AG04450 (cell line): ENCODE data around the gene RFT1. TPM values are rescaled to one million over a fixed set of nuclear protein-coding genes. Genes with fewer than 3 reads are reported as not detected.

Experiments used
- CTCF ChIA-PET: fragments of 300-600, 350-600 bp; formaldehyde crosslinking; extraction: SDS; loops from one replicate; lab custom pipeline; 2022; ENCODE audit warnings: antibody characterized with exemption, inconsistent platforms; lab: Charles Lee
- POLR2A ChIA-PET: fragments of 350-600 bp; formaldehyde crosslinking; extraction: SDS; loops from one replicate; lab custom pipeline; 2021; ENCODE audit warnings: antibody characterized with exemption, inconsistent platforms; lab: Yijun Ruan, JAX
- DNase-seq: peaks from one replicate; pipeline ENCODE4 v3.0.0-alpha.2; 2011; ENCODE audit warnings: low read depth, low spot score
- H3K27ac ChIP-seq: one replicate; pipeline ENCODE4 v1.5.1; 2012; ENCODE audit warnings: low read depth, low read length, control low read depth
- H3K27me3 ChIP-seq: one replicate; pipeline ENCODE4 v1.6.0; 2012; ENCODE audit warnings: low read length; ENCODE audit not compliant: control insufficient read depth, insufficient read depth
- H3K4me3 ChIP-seq: 2 replicates; pipeline ENCODE4 v1.5.1; 2011; ENCODE audit warnings: mild to moderate bottlenecking, low read depth, low read length, control low read depth
- H3K9me3 ChIP-seq: 2 replicates; pipeline ENCODE4 v1.5.1; 2012; ENCODE audit warnings: low read length; ENCODE audit not compliant: control insufficient read depth, insufficient read depth
- CTCF ChIP-seq: IDR thresholded peaks from 2 replicates; pipeline ENCODE4 v1.5.1; 2011; ENCODE audit warnings: low read depth, low read length, control low read depth, inconsistent platforms
- polyA plus RNA-seq: library from polyadenylated mRNA; depleted of rRNA; stranded (reverse); fragments of >200 nt; gene quantifications from 2 replicates; pipeline ENCODE4 v1.2.3, GENCODE V29; 2011

Gene RFT1
- polyA plus RNA-seq, 1 experiment = 26.4 TPM

- Histone ChIP-seq H3K27me3 (no peaks in the 10 kb centered on the region), H3K27ac (no peak overlapping the region), H3K4me3 (no peak overlapping the region), H3K9me3 (no peaks in the 10 kb centered on the region)
- DNase-seq = no peak
- CTCF ChIA-PET = interaction anchor here (1.2 to 1.9 kb wide), 4 partner anchors 8 to 91 kb away, joined by 3 to 10 read pairs (median 6); no protein-coding TSS in a partner anchor
- TF ChIP-seq CTCF = no peak
- POLR2A ChIA-PET = interaction anchor here (0.6 kb wide), 1 partner anchor 367 kb away, joined by 3 read pairs; no protein-coding TSS in a partner anchor
Observed at GRCh38 chr3:53104762-53105161, 25.5 kb downstream of the RFT1 start.

DNA sequence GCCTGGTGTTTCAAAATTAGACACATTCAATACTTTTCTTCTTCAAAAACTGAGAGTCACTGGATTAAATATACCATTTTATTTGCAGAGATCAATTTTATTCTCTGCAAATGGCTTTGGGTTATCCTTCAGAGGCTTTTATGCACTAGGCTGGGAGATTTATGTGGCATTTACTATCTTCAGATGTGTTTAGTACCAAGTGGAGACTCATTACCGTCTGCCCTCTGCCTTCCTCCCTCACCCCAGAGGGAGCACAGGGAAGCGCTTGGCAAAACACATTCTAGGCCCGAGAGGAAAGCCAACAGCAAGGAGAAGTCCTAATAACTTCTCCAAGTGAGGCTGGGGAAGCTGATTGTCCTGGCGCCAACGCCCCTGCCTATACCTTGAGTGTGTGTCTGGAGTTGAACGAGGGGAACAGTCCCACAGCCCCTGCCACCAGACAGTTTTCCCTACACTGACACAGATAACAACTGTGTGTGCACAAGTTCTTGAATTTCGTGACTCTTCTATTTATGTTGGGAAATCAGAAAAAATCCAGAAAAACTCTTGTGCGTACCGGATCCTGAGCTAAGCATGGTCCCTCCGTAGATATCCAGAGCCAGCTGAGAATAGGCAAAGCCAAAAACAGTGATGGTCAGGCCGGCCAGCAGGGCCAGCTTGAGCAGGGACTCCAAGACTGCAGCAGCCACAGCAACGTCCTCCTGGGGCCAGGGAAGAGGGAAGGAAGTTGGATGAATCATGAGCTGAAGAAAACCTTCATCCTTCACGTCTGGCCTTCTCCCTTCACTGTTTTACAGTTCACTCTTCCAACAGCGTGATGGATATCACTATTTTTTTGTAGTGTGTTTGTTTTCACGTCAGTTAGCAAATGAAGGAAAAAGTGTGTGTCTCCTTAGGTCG is 26.6 kb downstream of the RFT1 start:
- no peak for TF ChIP-seq CTCF
- no peak overlapping the region for H3K4me3 ChIP-seq
- CTCF ChIA-PET = interaction anchor here (1.2 to 1.9 kb wide), 3 partner anchors 9 to 92 kb away, joined by 3 to 10 read pairs (median 8); no protein-coding TSS in a partner anchor
- POLR2A ChIA-PET = interaction anchor here (0.6 kb wide), 1 partner anchor 168 kb away, joined by 3 read pairs; no protein-coding TSS in a partner anchor
- H3K27me3 ChIP-seq = no peaks in the 10 kb centered on the region
- no peak for DNase-seq
- no peak overlapping the region for H3K27ac ChIP-seq
- H3K9me3 ChIP-seq = no peaks in the 10 kb centered on the region

DNA sequence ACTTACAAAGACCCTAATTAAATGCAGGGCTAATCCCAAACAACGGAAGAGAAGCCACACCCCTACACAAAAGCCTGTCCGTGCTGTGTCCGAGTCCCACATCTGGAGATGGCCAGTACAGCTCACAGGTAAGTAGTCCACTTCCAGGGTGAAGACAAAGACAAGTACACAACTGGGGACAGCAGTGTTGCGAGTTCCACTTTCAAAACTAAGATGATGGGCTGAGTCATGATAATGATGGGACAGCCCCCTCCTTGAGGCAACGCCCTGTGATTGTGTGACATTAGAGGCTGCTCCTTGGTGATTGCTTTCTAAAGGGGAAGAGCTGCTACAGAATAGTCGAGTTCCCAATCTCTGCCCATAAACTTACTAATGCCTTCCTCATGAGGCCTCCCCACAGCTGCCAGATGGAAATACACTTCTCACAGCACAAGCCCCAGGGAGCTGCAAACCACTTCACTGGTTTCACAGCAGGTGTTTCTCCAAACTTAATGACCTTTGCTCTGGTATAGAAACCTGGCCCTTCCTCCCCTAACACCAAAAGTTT is 27.6 kb downstream of the RFT1 start:
- no peak overlapping the region for H3K4me3 ChIP-seq
- ChIA-PET POLR2A (no interaction called here), CTCF (no interaction called here)
- no peaks in the 10 kb centered on the region for H3K27me3 ChIP-seq
- no peak for DNase-seq
- H3K9me3 ChIP-seq = no peaks in the 10 kb centered on the region
- no peak for TF ChIP-seq CTCF
- H3K27ac ChIP-seq = no peak overlapping the region

DNA sequence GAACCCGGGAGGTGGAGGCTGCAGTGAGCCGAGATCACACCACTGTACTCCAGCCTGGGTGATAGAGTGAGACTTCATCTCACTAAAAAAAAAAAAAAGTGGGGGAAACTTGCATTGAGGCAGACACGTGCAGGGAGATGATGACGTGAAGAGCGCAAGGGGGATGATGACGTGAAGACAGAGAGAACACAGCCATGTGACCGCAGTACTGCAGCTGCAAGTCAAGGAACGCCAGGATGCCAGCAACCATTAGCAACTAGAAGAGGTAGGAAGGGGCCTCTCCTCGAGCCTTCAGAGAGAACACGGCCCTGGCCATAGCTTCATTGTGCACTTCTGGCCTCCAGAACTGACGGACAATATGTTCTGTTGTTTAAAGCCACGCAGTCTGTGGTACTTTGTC is 28.3 kb downstream of the RFT1 start:
- ChIA-PET POLR2A (interaction anchor here (0.7 kb wide), 1 partner anchor 45 kb away, joined by 3 read pairs; no protein-coding TSS in a partner anchor), CTCF (no interaction called here)
- Histone ChIP-seq H3K4me3 (no peak overlapping the region), H3K9me3 (no peaks in the 10 kb centered on the region), H3K27me3 (no peaks in the 10 kb centered on the region), H3K27ac (no peak overlapping the region)
- DNase-seq = no peak
- TF ChIP-seq CTCF = no peak
